Endothelial cell of umbilical vein (primary cell): ENCODE results near the gene CNDP1. TPM values are rescaled to one million over a fixed set of nuclear protein-coding genes. Genes with fewer than 3 reads are reported as not detected.

ENCODE experiments used
- BruUV-seq: library from RNA; stranded (reverse); fragments of 400-500 nt; replicated peaks from 2 replicates; lab custom pipeline; 2021; lab: Mats Ljungman, UMichigan
- CTCF ChIA-PET: fragments of 300-600, 350-600 bp; sonication (Branson Sonifier 250); formaldehyde crosslinking; loops from one replicate; lab custom pipeline; 2021; ENCODE audit warnings: antibody characterized with exemption, inconsistent platforms; lab: Charles Lee
- POLR2A ChIA-PET: fragments of 300-600, 350-600 bp; sonication (Branson Sonifier 250); formaldehyde crosslinking; loops from one replicate; lab custom pipeline; 2021; ENCODE audit warnings: antibody characterized with exemption, inconsistent platforms; lab: Charles Lee
- DNase-seq: peaks from one replicate; pipeline ENCODE4 v3.0.0-alpha.2; 2011; ENCODE audit warnings: low read depth, low spot score
- FAIRE-seq: peaks from 2 replicates; lab custom pipeline; 2011; peaks lifted over from hg19 to GRCh38; lab: Jason Lieb, UNC
- H2AFZ ChIP-seq: 2 replicates; pipeline ENCODE4 v1.6.0; 2012; ENCODE audit warnings: low read depth, low read length, control low read depth, inconsistent platforms
- H3K27ac ChIP-seq: 2 replicates; pipeline ENCODE4 v1.5.1; 2011; ENCODE audit warnings: low read depth, mild to moderate bottlenecking, control low read depth, low read length, moderate library complexity; ENCODE audit not compliant: insufficient read depth
- H3K27me3 ChIP-seq, 2 experiments: 2 replicates each; pipeline versions ENCODE4 v1.6.0 to v1.6.1; 2011; ENCODE audit warnings: low read length in 2 of 2, mixed read lengths in 1 of 2; ENCODE audit not compliant: control insufficient read depth in 2 of 2, insufficient read depth in 2 of 2
- H3K36me3 ChIP-seq, 2 experiments: 2 replicates in 1 of 2; 3 replicates in 1 of 2; pipeline ENCODE4 v1.5.1; 2011; ENCODE audit warnings: low read length in 2 of 2, mild to moderate bottlenecking in 1 of 2, moderate library complexity in 1 of 2; ENCODE audit not compliant: control insufficient read depth in 2 of 2, insufficient read depth in 2 of 2; ENCODE audit errors: extremely low read depth in 1 of 2
- H3K4me1 ChIP-seq: 3 replicates; pipeline ENCODE4 v1.5.1; 2011; ENCODE audit warnings: mild to moderate bottlenecking, low read length; ENCODE audit not compliant: control insufficient read depth, insufficient read depth; ENCODE audit errors: extremely low read depth
- H3K4me2 ChIP-seq: 2 replicates; pipeline ENCODE4 v1.6.1; 2011; ENCODE audit warnings: low read length, control low read depth, mixed read lengths; ENCODE audit not compliant: insufficient read depth
- H3K4me3 ChIP-seq, 3 experiments: fragments of 200-600 bp in 1 of 3; sonication (generic), shearing (Covaris generic) in 1 of 3; replicated peaks in 1 of 3; 2 replicates each; pipeline ENCODE4 v1.5.1; 2011 to 2016; ENCODE audit warnings: control low read depth in 3 of 3, low read length in 3 of 3, mild to moderate bottlenecking in 2 of 3, inconsistent platforms in 1 of 3, low read depth in 1 of 3, moderate library complexity in 1 of 3; ENCODE audit not compliant: insufficient read depth in 1 of 3
- H3K79me2 ChIP-seq: 2 replicates; pipeline ENCODE4 v1.6.0; 2012; ENCODE audit warnings: low read length, inconsistent platforms; ENCODE audit not compliant: control insufficient read depth, insufficient read depth
- H3K9ac ChIP-seq: replicated peaks from 2 replicates; pipeline ENCODE3; 2011; ENCODE audit warnings: low read length, control low read depth; ENCODE audit not compliant: insufficient read depth; ENCODE audit errors: extremely low read depth
- H3K9me1 ChIP-seq: replicated peaks from 3 replicates; pipeline ENCODE4 v1.6.0; 2011; ENCODE audit warnings: mild to moderate bottlenecking, low read length; ENCODE audit not compliant: control insufficient read depth, insufficient read depth; ENCODE audit errors: extremely low read depth
- H3K9me3 ChIP-seq: replicated peaks from 2 replicates; pipeline ENCODE4 v1.5.1; 2012; ENCODE audit warnings: low read length, inconsistent platforms; ENCODE audit not compliant: control insufficient read depth, insufficient read depth
- H4K20me1 ChIP-seq: replicated peaks from 2 replicates; pipeline ENCODE3; 2011; ENCODE audit warnings: mild to moderate bottlenecking, low read length; ENCODE audit not compliant: control insufficient read depth, insufficient read depth; ENCODE audit errors: extremely low read depth
- EZH2 ChIP-seq: IDR thresholded peaks from 2 replicates; pipeline ENCODE4 v1.6.1; 2012; ENCODE audit warnings: borderline replicate concordance, low read depth, mild to moderate bottlenecking, moderate library complexity, low read length, inconsistent platforms; ENCODE audit not compliant: severe bottlenecking
- FOS ChIP-seq: IDR thresholded peaks from 2 replicates; pipeline ENCODE4 v1.6.1; 2011; ENCODE audit warnings: mild to moderate bottlenecking, low read length, moderate library complexity, borderline replicate concordance; ENCODE audit not compliant: insufficient read depth
- GATA2 ChIP-seq: IDR thresholded peaks from 2 replicates; pipeline ENCODE4 v1.7.0; 2011; ENCODE audit warnings: low read depth, mild to moderate bottlenecking, moderate library complexity, mixed read lengths, low read length; ENCODE audit not compliant: insufficient read length, insufficient read depth
- JUN ChIP-seq: IDR thresholded peaks from 2 replicates; pipeline ENCODE4 v1.6.1; 2011; ENCODE audit warnings: borderline replicate concordance, low read depth; ENCODE audit not compliant: insufficient read length, insufficient read depth
- MYC ChIP-seq: IDR thresholded peaks from one replicate; pipeline ENCODE4 v1.6.1; 2011; ENCODE audit warnings: mild to moderate bottlenecking, low read depth, low read length
- POLR2A ChIP-seq: IDR thresholded peaks from 2 replicates; pipeline ENCODE4 v1.6.1; 2012; ENCODE audit warnings: low read depth, mild to moderate bottlenecking, control low read depth, low read length
- POLR2AphosphoS5 ChIP-seq: IDR thresholded peaks from 2 replicates; pipeline ENCODE4 v1.6.1; 2012; ENCODE audit warnings: low read depth, mild to moderate bottlenecking, control low read depth, low read length, moderate library complexity; ENCODE audit not compliant: insufficient read depth
- dilution Hi-C: fragments of 300-500 bp; cut with MboI; formaldehyde crosslinking; loops from one replicate; pipeline ENCODE4 v1.15.0; 2019; ENCODE audit warnings: low sequenced_read_pairs; ENCODE audit not compliant: extremely low pct_ligation_motif_present
- intact Hi-C: fragments of 100-400 bp; cut with micrococcal nuclease; formaldehyde crosslinking; loops from one replicate; pipeline ENCODE4 v1.10.0; 2022
- polyA plus RNA-seq, 4 experiments: library from polyadenylated mRNA; depleted of rRNA in 3 of 4; stranded (reverse) in 3 of 4; unstranded in 1 of 4; fragments of >200 nt; gene quantifications; 2 replicates each; pipeline versions ENCODE4 v1.2.1 to v1.2.3, GENCODE V29; 2011 to 2012; ENCODE audit warnings: missing spikeins in 1 of 4
- total RNA-seq: library from RNA; stranded (reverse); gene quantifications from 2 replicates; pipeline ENCODE4 v1.2.3, GENCODE V29; 2021
- TF ChIP-seq, protein P1 (sequence below): IDR thresholded peaks from 2 replicates; pipeline ENCODE4 v1.6.1; 2011; ENCODE audit not compliant: insufficient read depth, insufficient read length
- TF ChIP-seq, protein P2 (sequence below), 2 donors: IDR thresholded peaks; 1 replicate in 1 of 2; 2 replicates in 1 of 2; pipeline ENCODE4 v1.5.1; 2011; ENCODE audit warnings: low read length in 2 of 2, mild to moderate bottlenecking in 2 of 2, moderate library complexity in 2 of 2, control low read depth in 1 of 2, inconsistent platforms in 1 of 2, low read depth in 1 of 2; ENCODE audit not compliant: insufficient read depth in 1 of 2; ENCODE audit errors: extremely low read depth in 1 of 2

The CNDP1 gene
- total and polyA plus RNA-seq, 2 donors (not counting 3 experiments of a cell fraction or from before 2014, with no cell fraction given) = not detected

DNA sequence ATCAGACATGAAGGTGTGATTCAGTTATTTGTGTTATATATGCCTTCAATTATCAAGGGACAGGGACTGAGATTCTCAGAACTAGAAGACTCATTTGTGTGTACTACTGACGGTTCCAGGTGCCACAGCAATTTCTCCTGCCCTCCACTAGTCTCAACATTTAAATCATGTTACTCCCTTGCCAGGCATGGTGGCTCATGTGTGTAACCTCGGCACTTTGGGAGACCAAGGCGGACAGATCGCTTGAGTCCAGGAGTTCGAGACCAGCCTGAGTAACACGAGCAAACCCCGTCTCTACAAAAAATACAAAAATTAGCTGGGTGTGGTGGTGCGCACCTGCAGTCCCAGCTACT lies 37.0 kb upstream of the CNDP1 start:
- H3K79me2 ChIP-seq = peaks cover 23% of the 10 kb centered on the region
- no peak overlapping the region for H3K27ac ChIP-seq
- dilution Hi-C loops (no loop called here), intact Hi-C loops (loop anchor here (2.0 to 10.0 kb wide), 3 partner anchors 708 to 1995 kb away; partner anchors contain the start of gene PTGR3)
- TSS peak; percentile 30 for BruUV-seq
- H3K9me1 ChIP-seq = no peaks in the 10 kb centered on the region
- FAIRE-seq = no peak
- CTCF ChIA-PET = interaction anchor here (2.3 kb wide), 1 partner anchor 55 kb away, joined by 12 read pairs; no protein-coding TSS in a partner anchor
- H3K9me3 ChIP-seq = no peaks in the 10 kb centered on the region
- H4K20me1 ChIP-seq = no peaks in the 10 kb centered on the region
- TF ChIP-seq FOS (no peak), MYC (no peak), POLR2A (no peak), JUN (no peak), POLR2AphosphoS5 (no peak), EZH2 (no peak), GATA2 (no peak)
- TF ChIP-seq, protein P1, sequence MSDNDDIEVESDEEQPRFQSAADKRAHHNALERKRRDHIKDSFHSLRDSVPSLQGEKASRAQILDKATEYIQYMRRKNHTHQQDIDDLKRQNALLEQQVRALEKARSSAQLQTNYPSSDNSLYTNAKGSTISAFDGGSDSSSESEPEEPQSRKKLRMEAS = no peak
- TF ChIP-seq, protein P2, sequence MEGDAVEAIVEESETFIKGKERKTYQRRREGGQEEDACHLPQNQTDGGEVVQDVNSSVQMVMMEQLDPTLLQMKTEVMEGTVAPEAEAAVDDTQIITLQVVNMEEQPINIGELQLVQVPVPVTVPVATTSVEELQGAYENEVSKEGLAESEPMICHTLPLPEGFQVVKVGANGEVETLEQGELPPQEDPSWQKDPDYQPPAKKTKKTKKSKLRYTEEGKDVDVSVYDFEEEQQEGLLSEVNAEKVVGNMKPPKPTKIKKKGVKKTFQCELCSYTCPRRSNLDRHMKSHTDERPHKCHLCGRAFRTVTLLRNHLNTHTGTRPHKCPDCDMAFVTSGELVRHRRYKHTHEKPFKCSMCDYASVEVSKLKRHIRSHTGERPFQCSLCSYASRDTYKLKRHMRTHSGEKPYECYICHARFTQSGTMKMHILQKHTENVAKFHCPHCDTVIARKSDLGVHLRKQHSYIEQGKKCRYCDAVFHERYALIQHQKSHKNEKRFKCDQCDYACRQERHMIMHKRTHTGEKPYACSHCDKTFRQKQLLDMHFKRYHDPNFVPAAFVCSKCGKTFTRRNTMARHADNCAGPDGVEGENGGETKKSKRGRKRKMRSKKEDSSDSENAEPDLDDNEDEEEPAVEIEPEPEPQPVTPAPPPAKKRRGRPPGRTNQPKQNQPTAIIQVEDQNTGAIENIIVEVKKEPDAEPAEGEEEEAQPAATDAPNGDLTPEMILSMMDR (IDR thresholded peaks at IDR 0.05; ENCODE audit: extremely low read depth in 1 of 2, insufficient read depth in 1 of 2, low read depth in 1 of 2, low read length in 2 of 2) = no peak
- no peak for DNase-seq
- no peak overlapping the region for H2AFZ ChIP-seq
- H3K27me3 ChIP-seq = peaks cover 8 to 14% of the 10 kb centered on the region in 2 experiments
- H3K36me3 ChIP-seq = peaks cover 3 to 5% of the 10 kb centered on the region in 2 experiments
- H3K9ac ChIP-seq = no peak overlapping the region
- peak overlapping the region in 1 of 3 experiments; percentile 74 for H3K4me3 ChIP-seq
- H3K4me1 ChIP-seq = peaks cover 11% of the 10 kb centered on the region
- peak overlapping the region; percentile 75 for H3K4me2 ChIP-seq
- POLR2A ChIA-PET = no interaction called here
